RPMI8226 (cell line): Measurements from ENCODE around the gene MED25.

ENCODE experiments used
- DNase-seq: peaks from one replicate; pipeline ENCODE4 v3.0.0-alpha.2; 2015

Gene MED25

DNA sequence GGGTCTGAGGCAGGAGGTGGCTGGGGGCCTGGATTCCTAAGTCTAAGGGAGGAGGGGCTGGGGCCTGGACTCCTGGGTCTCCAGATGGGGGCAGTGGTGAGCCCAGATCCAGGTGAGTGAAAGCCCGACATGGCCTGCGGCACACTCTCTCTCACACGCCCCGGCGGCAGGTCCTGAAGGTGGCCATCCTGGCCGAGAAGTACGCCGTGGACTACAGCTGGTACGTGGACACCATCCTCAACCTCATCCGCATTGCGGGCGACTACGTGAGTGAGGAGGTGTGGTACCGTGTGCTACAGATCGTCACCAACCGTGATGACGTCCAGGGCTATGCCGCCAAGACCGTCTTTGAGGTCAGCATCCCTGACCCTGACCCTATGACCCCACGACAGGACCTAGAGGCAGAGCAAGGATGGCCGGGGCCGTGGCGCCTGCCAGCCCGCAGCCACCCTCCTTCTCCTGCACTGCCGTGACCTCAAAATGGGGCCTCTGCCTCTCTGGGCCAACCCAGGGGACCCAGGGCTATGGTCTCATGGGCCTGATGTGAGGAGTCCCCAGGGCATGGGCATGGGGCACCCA, 18.2 kb upstream of the MED25 start:
- no peak for DNase-seq

DNA sequence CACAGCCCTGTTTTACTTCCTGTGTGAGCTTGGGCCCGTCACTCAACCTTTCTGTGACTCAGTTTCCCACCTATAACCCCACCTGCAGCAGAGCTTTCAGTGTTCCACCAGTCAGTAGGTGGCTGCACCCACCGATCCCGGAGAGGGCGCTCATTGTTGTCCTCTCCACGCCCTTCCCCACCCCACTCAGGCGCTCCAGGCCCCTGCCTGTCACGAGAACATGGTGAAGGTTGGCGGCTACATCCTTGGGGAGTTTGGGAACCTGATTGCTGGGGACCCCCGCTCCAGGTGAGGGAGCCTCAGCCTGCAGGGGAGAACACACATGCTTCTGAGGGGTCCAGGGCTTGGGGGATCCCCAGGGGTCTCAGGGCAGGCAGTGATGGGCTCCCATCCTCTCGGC, 17.3 kb upstream of the MED25 start:
- DNase-seq, result no peak

DNA sequence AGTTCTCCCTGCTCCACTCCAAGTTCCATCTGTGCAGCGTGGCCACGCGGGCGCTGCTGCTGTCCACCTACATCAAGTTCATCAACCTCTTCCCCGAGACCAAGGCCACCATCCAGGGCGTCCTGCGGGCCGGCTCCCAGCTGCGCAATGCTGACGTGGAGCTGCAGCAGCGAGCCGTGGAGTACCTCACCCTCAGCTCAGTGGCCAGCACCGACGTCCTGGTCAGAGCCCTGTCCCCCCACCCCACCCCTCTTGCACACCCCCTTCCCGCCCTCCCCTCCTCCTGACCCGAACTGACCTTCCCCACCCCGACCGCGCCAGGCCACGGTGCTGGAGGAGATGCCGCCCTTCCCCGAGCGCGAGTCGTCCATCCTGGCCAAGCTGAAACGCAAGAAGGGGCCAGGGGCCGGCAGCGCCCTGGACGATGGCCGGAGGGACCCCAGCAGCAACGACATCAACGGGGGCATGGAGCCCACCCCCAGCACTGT, 16.6 kb upstream of the MED25 start:
- DNase-seq, result no peak

DNA sequence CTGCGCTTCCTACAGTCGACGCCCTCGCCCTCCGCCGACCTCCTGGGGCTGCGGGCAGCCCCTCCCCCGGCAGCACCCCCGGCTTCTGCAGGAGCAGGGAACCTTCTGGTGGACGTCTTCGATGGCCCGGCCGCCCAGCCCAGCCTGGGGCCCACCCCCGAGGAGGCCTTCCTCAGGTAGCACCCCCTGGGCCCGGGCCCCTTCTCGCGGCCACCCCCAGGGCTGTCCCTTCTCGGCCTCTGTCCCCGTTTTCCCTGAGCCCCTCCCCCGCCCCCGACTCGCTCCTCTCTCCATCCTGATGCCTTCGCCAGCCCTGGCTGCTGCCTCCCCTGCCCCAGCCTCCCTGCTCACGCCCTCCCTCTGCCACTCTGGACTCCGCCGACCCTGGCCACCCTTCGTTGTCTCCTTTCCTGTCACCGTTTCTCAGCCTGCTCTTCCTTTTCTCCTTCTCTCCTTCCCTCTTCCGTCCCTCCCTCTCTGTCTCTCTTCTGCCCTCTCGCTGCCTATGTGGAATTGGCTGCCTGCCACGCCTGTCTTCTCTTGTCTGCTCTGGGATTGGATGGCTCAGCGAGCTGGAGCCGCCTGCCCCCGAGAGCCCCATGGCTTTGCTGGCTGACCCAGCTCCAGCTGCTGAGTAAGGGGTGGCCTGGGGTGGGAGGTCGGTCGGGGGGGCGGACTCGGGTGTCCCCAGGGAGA, 16.0 kb upstream of the MED25 start:
- DNase-seq, result no peak

DNA sequence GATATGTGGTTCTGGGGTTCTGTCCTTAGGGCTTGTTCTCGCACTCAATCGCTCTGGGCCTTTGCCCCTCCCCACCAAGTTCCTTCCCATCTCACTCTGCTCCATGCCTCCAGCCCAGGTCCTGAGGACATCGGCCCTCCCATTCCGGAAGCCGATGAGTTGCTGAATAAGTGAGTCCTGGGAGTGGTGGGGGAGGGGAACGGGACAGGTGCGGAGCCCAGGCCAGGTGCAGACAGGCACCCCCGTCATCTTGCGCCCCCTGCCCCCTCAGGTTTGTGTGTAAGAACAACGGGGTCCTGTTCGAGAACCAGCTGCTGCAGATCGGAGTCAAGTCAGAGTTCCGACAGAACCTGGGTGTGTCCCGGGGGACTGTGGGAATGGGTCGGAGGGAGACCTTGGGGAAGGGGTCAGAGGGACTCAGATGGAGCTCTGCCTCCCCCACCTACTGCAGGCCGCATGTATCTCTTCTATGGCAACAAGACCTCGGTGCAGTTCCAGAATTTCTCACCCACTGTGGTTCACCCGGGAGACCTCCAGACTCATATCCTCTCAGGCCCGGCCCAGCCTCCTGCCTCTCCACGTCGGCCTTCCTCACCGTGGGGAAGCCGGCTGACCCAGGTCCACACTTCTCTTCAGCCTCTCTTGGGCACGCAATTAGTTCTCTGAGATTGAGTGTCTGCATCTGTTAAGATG, 15.1 kb upstream of the MED25 start:
- no peak for DNase-seq

DNA sequence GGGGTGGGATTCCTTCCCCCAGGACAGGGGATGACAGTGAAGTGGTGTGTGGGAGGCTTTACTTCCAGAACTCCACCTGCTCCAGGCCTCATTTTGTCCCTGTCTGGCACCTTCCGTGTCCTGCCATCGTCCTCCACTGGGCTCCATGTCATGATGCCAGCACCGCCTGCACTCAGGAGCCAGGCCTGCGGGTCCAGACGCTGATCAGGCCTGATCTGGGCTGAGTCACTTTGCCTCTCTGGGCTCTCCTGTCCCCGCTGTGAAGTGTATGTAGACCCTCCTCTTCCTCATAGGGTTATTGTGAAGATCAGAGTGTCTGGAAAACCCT, 14.6 kb upstream of the MED25 start:
- no peak for DNase-seq

DNA sequence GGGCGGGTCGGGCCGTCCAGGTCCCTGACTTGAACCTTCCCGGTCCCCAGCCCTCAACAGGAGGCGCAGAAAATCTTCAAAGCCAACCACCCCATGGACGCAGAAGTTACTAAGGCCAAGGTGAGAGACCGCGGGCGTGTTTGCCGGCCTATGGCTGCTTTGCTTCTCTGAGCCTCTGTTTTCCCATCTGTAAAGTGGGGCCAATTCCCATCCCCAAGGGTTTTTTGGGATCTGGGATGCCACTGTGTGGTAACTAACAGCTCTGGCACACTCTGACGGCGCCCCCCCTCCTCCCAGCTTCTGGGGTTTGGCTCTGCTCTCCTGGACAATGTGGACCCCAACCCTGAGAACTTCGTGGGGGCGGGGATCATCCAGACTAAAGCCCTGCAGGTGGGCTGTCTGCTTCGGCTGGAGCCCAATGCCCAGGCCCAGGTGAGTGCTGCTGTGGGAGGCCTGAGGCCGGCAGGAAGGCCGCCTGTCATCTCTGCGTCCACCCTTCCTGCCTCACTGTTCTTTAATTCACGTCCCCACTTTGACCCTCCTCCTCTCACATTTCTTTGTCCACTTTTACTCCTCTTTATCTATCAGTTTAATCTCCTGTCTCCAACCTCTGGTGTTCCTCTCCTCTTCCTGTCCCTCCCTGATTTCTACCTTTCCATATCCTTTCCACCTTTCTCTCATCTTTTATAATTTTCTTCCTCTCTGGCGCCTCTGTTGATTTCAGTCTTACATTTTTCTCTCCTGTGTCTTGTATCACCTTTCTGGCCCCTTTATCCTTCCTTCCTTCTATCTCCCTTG, 12.1 kb upstream of the MED25 start:
- no peak for DNase-seq

DNA sequence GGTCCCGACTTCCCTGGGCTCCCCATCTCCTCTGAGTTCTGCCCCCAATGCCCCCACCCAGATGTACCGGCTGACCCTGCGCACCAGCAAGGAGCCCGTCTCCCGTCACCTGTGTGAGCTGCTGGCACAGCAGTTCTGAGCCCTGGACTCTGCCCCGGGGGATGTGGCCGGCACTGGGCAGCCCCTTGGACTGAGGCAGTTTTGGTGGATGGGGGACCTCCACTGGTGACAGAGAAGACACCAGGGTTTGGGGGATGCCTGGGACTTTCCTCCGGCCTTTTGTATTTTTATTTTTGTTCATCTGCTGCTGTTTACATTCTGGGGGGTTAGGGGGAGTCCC, 11.5 kb upstream of the MED25 start:
- DNase-seq, result no peak

DNA sequence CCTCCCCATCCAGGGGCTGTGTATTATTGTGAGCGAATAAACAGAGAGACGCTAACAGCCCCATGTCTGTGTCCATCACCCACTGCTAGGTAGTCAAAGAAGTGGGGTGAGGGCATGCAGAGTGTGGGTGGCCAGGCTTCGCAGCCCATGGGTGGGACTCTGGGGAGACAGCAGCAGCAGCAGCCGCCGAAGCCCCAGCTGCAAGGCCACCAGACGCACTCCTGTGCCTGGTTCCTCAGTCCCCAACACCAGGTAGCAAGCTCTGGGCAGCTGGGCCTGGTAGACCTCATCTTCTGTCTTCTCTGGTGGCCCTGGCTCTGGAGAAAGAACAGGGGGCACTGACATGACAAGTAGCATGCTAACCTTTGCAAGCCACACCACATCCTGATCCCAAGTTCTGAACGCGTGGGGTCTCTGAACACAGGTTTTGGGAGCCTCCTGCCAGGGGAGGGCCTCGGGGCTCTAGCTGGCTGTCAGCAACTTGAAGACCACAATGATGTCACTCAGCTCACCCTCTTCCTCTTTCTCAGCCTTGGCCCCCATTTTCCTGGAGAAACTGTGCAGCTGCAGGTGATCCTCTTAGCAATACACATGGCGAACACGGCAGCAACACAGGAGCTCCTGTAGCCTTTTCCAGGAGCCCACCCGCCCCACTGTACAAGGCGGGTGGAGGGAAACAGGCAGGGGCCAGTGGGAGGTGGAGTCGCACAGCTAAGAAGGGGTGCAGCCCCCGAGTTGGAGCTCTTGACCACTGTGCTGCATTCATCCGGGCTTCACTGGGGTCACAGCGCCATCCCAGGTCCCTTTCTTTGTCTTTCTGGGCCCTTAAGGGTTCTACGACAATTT, 10.8 kb upstream of the MED25 start:
- no peak for DNase-seq

DNA sequence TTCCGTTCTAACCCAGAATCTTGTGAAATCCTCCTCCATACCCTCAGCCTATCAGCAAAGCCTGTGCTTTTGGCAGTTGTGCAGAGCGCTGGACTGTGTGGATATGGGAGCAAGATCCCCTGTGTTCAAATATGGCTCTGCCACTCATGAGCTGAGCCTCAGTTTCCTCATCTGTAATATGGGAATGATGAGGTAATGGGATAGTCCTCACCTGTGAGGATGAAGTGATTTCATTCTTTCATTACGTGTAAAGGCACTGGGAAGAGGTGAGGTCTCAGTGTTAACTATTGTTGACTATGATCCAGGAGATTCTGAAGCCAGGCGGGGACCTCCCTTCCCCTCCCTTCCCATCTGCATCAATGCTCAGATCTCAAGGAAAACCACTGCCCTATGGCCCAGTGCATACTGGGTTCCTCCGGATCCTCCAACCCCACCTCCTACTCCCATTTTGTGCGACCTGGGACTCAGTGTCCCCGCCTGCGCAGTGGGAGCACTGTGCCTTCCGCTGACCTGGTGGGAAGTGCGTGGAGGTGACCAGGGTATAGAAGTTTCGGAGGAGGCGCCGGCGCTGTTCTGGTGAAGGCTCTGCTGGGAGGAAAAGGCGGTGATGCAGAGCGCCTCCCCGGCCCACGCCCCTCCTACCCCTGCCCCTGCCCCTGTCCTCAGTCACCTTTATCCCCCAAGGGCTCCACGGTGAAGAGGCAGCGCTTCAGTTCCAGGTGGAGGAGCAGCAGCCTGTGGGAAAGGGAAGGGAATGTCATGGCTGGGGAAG, 10.0 kb upstream of the MED25 start:
- no peak for DNase-seq

DNA sequence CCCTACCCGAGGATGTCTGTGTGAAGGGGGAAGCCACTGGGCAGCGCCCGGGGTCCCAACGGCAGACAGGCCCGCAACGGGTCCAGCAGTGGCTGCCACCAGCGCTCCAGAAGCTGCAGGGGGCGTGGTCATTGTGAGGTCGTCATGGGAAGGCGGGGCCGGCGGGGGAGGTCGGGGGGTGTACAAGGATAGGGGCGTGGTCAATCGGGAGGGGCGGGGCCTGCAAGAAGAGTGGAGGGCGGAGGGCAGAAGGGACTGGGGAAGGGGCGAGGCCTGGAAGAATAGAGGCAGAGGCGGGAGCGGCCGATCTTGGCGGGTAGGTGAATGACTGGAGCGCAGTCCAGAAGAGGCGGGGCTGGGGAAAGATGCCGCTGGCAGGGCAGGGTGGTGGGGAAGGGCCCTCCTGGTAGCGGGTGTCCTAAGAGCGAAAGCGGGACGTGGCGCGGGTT, 9.4 kb upstream of the MED25 start:
- DNase-seq, result peak; percentile 86

DNA sequence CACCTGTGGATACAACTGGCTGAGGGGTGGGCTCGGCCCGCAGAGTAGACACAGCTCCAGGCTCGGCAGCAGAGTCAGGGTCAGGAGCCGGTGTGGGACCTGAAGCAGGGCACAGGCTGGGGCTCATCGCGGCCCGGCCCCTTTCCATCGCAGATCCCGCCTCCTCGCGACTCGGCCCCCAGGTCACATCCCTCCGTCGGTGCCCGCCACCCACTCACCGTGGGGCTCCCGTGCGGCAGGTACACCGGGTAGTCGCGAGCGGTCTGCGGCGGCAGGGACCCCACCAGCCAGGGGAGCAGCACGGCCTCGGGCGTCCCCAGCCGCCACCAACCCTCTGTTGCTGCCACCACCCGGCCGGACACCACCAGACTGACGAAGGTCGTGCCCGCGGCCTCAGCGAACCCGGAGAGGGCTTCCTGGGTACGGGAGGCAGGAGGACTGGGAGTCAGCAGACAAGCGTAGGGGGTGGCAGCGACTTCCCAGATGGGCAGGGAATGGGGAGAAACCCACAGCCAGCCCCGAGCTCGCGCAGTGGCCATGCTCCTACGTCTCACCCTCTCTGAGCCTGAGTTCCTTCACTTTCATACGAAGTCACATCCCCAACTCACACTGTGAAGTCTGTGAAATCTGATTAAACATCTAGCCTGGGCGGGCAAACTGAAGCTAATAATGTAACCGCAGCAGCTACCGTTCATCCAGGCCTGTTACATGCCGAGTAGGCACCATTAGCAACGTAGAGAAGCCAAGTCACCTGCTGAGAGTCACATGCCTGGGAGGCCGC, 8.7 kb upstream of the MED25 start:
- DNase-seq, result peak; percentile 68

DNA sequence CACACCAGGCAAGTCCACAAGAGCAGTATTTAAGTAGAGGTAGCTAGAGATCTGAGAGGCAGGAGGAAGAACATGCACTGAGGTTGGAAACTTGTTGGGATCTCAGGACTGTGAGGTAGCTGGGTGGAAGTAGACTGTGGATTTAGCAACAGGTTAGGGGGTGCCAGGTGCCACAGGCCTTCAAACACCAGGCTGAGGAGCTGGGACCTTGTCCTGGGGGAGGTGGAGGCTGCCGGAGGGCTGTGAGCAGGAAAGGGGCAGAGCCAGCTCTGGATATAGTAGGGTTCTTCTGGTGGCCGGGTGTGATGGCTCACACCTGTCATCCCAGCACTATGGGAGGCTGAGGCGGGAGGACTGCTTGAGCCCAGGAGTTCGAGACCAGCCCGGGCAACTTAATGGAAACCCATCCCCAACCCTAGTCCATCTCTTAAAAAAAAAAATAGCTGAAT, 8.1 kb upstream of the MED25 start:
- DNase-seq, result no peak

DNA sequence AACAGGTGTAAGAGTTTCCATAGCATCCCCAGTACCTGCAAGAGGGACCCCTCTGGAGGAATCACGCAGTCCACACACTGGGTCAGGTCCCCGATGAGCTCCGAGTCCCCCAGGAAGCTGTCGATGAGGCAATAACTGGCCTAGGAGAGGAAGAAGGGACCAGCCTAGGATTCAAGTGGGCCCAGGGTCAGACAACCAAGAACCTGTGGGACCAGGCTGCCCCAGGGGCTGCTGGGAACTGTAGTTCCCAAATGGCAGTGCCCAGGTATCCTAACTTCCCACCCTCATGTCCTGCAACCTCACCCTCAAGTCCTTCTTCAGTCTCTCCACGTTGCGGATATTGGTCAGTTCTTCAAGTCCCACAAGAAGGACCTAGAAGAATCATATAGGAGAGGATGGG, 6.8 kb upstream of the MED25 start:
- DNase-seq, result no peak

DNA sequence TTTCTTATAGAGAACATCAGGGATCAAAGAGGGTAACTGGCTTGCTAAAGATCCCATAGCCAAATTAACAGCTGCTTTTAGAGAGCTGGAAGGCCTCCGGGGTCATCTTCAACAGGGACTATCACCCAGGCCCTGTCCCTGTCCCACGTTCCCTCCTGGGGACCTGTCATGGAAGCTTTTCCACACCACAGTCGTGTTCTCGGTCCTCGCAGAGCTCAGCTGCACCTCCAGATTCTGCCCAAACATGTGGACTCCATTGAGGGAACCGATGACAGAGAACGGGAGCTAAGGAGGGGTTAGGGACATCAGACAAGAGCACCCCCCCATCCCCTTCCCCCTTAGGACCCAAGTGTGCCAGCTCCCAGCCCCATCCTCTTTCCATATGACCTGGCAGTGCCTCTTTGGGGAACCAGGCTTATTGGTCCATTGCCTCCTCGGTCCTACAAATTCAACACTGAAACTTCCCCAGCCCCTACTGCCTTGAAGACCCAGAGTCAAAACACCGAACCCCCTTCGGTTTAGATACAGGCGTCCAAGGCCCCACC, 5.6 kb upstream of the MED25 start:
- no peak for DNase-seq

DNA sequence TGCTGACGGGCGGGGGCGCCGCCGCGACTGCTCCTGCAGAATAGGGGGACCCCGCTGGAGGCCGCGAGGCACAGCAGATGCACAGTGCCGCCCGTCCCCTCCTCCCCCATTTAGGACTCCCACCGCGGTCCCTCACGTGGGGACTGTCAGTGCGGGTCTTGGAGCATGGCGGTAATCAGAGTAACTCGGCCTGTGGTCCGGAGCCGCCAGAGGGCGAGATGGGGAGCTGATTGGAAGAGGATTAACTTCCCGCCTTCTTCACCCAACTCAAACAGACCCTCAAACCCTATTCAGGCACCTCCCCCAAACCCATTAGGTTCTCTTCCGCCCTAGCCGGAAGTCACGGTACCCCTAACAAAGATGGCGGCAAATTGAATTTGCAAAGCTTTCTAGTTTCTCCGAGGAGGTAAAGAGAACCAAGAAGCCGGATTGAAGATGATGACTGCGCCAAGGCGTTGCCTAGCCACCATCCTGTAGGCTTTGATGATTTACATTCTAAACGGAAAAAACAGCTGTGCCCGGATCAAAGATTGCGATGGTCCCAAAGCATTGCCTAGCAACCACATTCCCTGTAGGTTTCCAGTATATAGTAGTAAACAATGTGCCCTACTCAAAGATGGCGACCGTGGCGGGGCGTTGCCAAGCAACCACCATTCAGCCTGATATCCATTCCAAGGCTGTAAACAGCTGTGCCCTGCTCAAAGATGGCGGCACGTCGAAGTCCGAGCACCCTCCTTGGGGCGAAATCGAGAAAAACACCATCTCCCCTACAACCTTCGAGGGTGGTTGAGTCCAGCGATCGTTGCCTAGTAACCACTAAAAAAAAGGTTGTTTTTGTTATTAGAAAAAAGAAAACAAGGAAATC, 4.9 kb upstream of the MED25 start, which contains the start of gene FUZ:
TSS of gene FUZ (minus strand) at position 296 of the 865 bp plus-strand sequence. CDS start at position 110, 186 bp downstream.
- peak; percentile 97 for DNase-seq

DNA sequence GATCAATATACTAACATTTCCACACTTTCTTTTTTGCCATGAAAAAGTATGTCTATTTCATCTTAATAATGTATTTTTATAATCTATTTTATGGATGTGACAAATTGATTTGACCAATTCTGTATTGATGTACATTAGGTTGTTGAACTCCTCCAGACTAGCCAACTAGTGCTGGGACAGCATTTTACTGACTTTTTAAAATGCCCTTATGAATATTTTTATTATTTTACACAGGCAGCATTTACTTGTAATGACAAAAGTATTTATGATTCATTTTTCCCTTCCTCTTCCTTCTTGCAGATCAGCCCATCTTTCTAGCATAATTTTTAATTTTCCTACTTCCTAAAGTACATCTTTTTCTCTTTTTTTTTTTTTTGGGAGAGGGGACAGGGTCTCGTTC, 4.1 kb upstream of the MED25 start:
- DNase-seq, result no peak

DNA sequence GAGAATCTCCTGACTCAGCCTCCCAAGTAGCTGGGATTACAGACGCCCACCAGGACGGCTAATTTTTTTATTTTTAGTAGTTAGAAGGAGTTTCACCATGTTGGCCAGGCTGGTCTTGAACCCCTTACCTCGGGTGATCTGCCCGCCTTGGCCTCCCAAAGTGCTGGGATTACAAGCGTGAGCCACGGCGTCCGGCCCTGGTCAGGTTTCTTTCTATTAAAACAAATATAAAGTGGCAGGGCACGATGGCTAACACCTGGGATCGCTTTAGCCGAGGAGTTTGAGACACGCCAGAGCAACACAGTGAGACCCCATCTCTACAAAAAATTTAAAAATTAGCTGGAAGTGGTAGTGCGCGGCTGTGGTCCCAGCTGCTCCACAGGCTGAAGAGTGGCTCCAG, 1.5 kb upstream of the MED25 start:
- no peak for DNase-seq

DNA sequence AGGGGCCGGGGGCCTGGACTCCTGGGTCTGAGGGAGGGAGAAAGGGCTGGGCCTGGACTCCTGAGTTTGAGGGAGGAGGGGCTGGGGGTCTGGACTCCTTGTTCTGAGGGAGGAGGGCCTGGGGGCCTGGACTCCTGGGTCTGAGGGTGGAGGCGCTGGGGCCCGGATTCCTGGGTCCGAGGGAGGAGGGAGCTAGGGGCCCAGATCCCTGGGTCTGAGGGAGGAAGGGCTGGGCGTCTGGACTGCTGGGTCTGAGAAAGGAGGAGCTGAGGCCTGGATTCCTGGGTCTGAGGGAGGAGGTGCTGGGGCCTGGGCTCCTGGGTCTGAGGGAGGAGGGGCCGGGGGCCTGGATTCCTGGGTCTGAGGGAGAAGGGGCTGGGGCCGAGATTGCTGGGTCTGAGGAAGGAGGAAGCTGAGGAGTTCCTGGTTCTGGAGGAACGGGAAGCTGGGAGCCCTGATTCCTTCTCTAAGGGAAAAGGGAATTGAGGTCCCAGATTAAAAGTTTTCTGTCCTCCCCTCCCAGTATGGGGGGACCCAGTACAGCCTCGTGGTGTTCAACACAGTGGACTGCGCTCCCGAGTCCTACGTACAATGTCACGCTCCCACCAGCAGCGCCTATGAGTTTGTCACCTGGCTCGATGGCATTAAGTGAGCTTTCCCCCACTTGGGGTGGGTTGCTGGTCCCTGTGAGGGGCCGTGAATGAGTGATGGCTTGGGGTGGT, 721 bp downstream of the MED25 start:
- DNase-seq, result peak; percentile 18
